ENCODE measurements around the gene ARAP1.

ARAP1 gene

DNA sequence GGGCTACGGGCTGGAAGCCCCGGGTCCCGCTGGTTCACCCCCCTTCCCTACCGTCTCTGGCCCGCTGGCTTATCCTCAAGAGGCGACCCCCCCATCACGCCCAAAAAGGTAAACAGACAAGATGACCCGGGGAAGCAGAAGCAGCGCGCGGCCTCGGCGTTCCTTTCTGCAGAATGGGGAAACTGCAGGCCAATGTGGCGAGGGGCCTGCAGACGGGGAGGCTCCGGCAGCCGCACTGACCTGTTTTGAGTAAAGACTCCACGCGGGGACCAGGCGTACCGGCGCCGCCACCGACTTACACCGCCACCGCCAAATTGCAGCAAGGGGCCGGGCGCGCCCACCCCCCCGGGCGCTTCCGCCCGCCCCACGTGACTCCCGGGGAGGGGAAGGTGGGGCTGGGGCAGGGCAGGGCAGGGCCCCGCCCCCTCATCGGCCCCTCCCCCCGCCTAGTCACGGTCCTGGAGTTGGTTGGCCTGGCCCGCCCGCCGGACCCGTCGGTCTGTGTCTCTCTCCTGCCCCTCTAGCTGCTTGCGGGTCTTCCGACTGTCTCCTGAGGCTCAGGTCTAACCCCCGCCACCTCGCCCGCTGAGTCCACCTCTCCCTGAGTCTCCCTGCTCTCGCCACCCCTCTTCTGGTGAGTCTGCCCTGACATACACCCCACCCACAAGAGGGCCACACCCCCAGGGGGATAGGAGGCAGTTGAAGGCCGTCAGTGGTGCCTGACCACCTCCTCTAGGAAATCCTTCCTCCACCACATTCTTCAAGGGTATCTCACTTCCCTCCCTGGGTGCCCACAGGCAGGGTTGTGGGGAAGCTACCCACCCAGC is at the start of gene ARAP1:
Gene ARAP1, minus strand, starts transcription at position 321 of the 827 bp plus-strand sequence. CDS start 25,280 bp downstream, outside the sequence.
- peak; percentile 83 for DNase-seq
- no peak for TF ChIP-seq CTCF (IDR thresholded peaks at IDR 0.05; ENCODE audit: low read depth, low read length)
- no peaks in the 10 kb centered on the region for H3K9me3 ChIP-seq (ENCODE audit: severe bottlenecking)
- peaks cover 5% of the 10 kb centered on the region; the same call in 1 of the 2 replicates for H3K36me3 ChIP-seq
- peak within 1 kb of the TSS; percentile 53 for H3K4me3 ChIP-seq (ENCODE audit: low read depth, low read length)
- H3K27me3 ChIP-seq (ENCODE audit: insufficient read depth, low read depth, severe bottlenecking): no peaks in the 10 kb centered on the region
- H3K27ac ChIP-seq: peak within 1 kb of the TSS; percentile 62

DNA sequence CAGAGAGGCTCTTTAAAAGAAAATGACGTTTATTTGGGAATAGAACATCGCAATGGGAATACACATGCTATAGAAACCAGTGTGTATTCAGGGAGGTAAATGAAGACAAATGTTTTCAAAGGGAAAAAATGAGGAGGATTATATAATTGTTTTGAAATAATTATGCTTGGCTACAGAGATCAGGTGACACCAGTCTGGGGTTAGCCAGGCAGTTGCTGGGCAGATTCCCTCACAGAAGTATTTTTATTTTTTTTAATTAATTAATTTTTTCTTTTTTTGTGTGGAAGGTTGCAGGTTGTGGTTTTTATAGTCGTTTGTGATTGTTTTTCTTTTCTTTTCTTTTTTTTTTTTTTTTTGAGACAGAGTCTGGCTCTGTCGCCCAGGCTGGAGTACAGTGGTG is 47.2 kb upstream of the ARAP1 start:
- Histone ChIP-seq H3K4me3 (ENCODE audit: low read depth, low read length) (no peak overlapping the region), H3K27me3 (ENCODE audit: insufficient read depth, low read depth, severe bottlenecking) (no peaks in the 10 kb centered on the region), H3K27ac (no peak overlapping the region), H3K9me3 (ENCODE audit: severe bottlenecking) (no peaks in the 10 kb centered on the region), H3K36me3 (no peaks in the 10 kb centered on the region)
- no peak for TF ChIP-seq CTCF (IDR thresholded peaks at IDR 0.05; ENCODE audit: low read depth, low read length)
- no peak for DNase-seq

DNA sequence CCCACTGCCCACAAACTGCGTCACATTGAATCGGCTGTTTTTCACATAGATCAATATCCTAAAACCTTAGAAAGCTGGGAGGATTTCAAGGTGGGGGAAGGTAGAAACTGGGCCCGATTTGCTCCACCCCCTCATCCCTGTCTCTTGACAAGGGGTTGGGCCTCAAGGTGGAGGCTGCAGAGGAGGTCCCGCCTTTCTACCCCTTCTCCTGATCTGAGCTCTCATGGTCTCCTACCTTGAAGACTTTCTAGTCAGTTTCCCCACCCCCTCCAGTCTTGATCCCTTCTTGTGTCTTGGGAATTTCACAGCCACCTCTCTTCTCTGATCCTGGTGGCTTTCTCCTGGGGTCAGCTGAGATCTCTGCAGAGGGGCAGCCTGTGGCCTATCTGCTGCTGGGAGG is 46.2 kb upstream of the ARAP1 start:
- no peak overlapping the region for H3K27ac ChIP-seq

DNA sequence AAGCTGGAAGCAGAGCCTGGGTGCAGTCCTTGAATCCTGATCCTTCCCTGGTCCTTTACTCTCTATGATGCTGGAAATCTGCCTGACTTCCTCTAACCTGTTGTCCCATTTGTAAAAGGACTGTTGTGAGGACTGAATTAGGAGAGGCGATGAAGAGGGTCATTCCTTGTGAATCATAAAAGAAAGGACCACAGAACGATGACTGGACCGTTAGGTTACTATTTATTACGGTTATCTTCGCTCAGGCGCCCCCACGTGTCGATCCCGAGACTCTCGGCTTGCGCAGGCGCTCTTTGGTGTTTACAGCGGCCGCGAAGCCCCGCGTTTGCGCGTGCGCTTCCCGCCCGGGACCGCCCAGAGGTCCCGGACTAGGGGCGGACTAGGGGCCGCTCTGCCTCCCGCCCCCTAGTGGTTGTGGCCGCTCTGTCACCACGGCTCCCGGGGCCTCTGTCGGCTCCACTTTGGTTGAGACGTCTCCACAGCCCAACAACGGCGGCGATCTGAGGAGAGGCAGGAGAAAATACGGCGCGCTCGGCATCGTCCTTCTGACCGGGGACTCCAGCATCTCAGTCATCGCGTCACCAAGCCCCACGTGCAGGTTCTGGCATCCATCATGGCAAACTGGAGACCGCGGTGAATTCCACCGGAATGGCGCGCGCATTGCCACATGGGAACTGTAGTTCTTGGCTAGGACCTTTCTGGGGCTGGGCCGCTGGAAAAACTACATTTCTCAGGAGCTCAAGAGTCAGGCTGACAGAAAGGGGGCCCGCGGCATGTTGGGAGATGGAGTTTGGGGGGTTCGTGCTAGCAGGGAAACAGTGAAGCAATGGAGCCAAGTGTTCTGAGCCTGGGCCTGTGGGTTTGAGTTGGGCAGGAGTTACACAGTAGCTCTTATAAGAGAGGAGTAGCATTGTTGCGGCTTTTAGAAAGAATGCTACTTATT is 41.5 kb upstream of the ARAP1 start, which contains the start of gene STARD10:
Gene STARD10, minus strand, starts transcription at position 623 of the 943 bp plus-strand sequence. CDS start 12,866 bp downstream, outside the sequence.
- Histone ChIP-seq H3K36me3 (no peaks in the 10 kb centered on the region), H3K27me3 (ENCODE audit: insufficient read depth, low read depth, severe bottlenecking) (no peaks in the 10 kb centered on the region), H3K27ac (peak within 1 kb of the TSS; percentile 62), H3K9me3 (ENCODE audit: severe bottlenecking) (no peaks in the 10 kb centered on the region), H3K4me3 (ENCODE audit: low read depth, low read length) (peak within 1 kb of the TSS; percentile 85)
- DNase-seq: peak; percentile 95
- peak; percentile 87 for TF ChIP-seq CTCF (IDR thresholded peaks at IDR 0.05; ENCODE audit: low read depth, low read length)

More for the DNA sequence above, 46.2 kb upstream of the ARAP1 start:
- TF ChIP-seq CTCF (IDR thresholded peaks at IDR 0.05; ENCODE audit: low read depth, low read length): no peak
- peak; percentile 36 for DNase-seq
- no peak overlapping the region for H3K4me3 ChIP-seq (ENCODE audit: low read depth, low read length)
- H3K9me3 ChIP-seq (ENCODE audit: severe bottlenecking): no peaks in the 10 kb centered on the region
- H3K27me3 ChIP-seq (ENCODE audit: insufficient read depth, low read depth, severe bottlenecking): no peaks in the 10 kb centered on the region
- no peaks in the 10 kb centered on the region for H3K36me3 ChIP-seq

GRCh38 chr11:72793076-72793424 is 40.8 kb upstream of the ARAP1 start:
- Histone ChIP-seq H3K27me3 (ENCODE audit: insufficient read depth, low read depth, severe bottlenecking) (no peaks in the 10 kb centered on the region), H3K36me3 (no peaks in the 10 kb centered on the region), H3K9me3 (ENCODE audit: severe bottlenecking) (no peaks in the 10 kb centered on the region), H3K27ac (peak overlapping the region; percentile 40), H3K4me3 (ENCODE audit: low read depth, low read length) (peak overlapping the region; percentile 85; the same call in 1 of the 2 replicates)
- no peak for TF ChIP-seq CTCF (IDR thresholded peaks at IDR 0.05; ENCODE audit: low read depth, low read length)
- no peak for DNase-seq

Data from WERI-Rb-1 (cell line).